H9 (cell line): ENCODE data around the gene JMJD8. TPM values are rescaled to one million over a fixed set of nuclear protein-coding genes. Genes with fewer than 3 reads are reported as not detected.
A peak's percentile ranks its signal among the peaks of the same experiment; 100 is the strongest.

Source experiments
- DNase-seq: peaks from one replicate; pipeline ENCODE4 v3.0.0-alpha.2; 2017
- H2AFZ ChIP-seq: one replicate; pipeline ENCODE4 v1.6.1; 2013; ENCODE audit warnings: mild to moderate bottlenecking, low read length, control low read depth, moderate library complexity
- H2AK5ac ChIP-seq: 2 replicates; pipeline ENCODE4 v1.6.1; 2013; ENCODE audit warnings: low read length, control low read depth, mixed read lengths; ENCODE audit not compliant: insufficient read length
- H2BK120ac ChIP-seq: one replicate; pipeline ENCODE4 v1.6.1; 2013; ENCODE audit warnings: low read depth, mild to moderate bottlenecking, low read length, control low read depth, inconsistent platforms; ENCODE audit not compliant: poor library complexity, severe bottlenecking
- H2BK12ac ChIP-seq: 2 replicates; pipeline ENCODE4 v1.6.1; 2013; ENCODE audit warnings: low read length, control low read depth, mixed read lengths, low read depth; ENCODE audit not compliant: insufficient read length
- H2BK15ac ChIP-seq: 2 replicates; pipeline ENCODE4 v1.6.1; 2013; ENCODE audit warnings: low read depth, low read length, control low read depth
- H2BK20ac ChIP-seq: one replicate; pipeline ENCODE4 v1.6.1; 2013; ENCODE audit warnings: low read depth, mild to moderate bottlenecking, low read length, control low read depth, inconsistent platforms; ENCODE audit not compliant: poor library complexity, severe bottlenecking
- H2BK5ac ChIP-seq: 2 replicates; pipeline ENCODE4 v1.6.1; 2013; ENCODE audit warnings: low read length, control low read depth, mixed read lengths; ENCODE audit not compliant: insufficient read length
- H3K14ac ChIP-seq: 2 replicates; pipeline ENCODE4 v1.6.1; 2013; ENCODE audit warnings: low read length, control low read depth; ENCODE audit not compliant: insufficient read depth
- H3K18ac ChIP-seq: 2 replicates; pipeline ENCODE4 v1.6.1; 2013; ENCODE audit warnings: low read depth, mild to moderate bottlenecking, mixed read lengths, low read length, control low read depth; ENCODE audit not compliant: insufficient read length
- H3K23ac ChIP-seq: 2 replicates; pipeline ENCODE4 v1.6.1; 2013; ENCODE audit warnings: low read length, control low read depth, mixed read lengths, low read depth; ENCODE audit not compliant: insufficient read length
- H3K23me2 ChIP-seq: 2 replicates; pipeline ENCODE4 v1.6.1; 2013; ENCODE audit warnings: low read depth, mild to moderate bottlenecking, mixed read lengths, low read length, control low read depth; ENCODE audit not compliant: insufficient read length, poor library complexity, severe bottlenecking
- H3K27ac ChIP-seq: 2 replicates; pipeline ENCODE4 v1.5.1; 2013; ENCODE audit warnings: low read length, control low read depth, mixed read lengths, low read depth; ENCODE audit not compliant: insufficient read length
- H3K27me3 ChIP-seq: 2 replicates; pipeline ENCODE4 v1.6.1; 2013; ENCODE audit warnings: low read length, control low read depth, inconsistent platforms; ENCODE audit not compliant: insufficient read depth
- H3K4ac ChIP-seq: 2 replicates; pipeline ENCODE4 v1.6.1; 2013; ENCODE audit warnings: low read depth, mild to moderate bottlenecking, control low read depth, inconsistent platforms, low read length, moderate library complexity
- H3K4me1 ChIP-seq: 2 replicates; pipeline ENCODE4 v1.6.1; 2013; ENCODE audit warnings: low read length, control low read depth, inconsistent platforms; ENCODE audit not compliant: insufficient read depth
- H3K4me2 ChIP-seq: 2 replicates; pipeline ENCODE4 v1.6.1; 2013; ENCODE audit warnings: low read length, control low read depth, mixed read lengths; ENCODE audit not compliant: insufficient read length, insufficient read depth
- H3K56ac ChIP-seq: 2 replicates; pipeline ENCODE4 v1.6.1; 2013; ENCODE audit warnings: low read depth, mild to moderate bottlenecking, mixed read lengths, low read length, control low read depth; ENCODE audit not compliant: insufficient read length
- H3K79me1 ChIP-seq: 2 replicates; pipeline ENCODE4 v1.6.1; 2013; ENCODE audit warnings: low read depth, mild to moderate bottlenecking, moderate library complexity, low read length, control low read depth, inconsistent platforms; ENCODE audit not compliant: insufficient read depth, poor library complexity, severe bottlenecking
- H3K79me2 ChIP-seq: 2 replicates; pipeline ENCODE4 v1.6.1; 2013; ENCODE audit warnings: low read length, control low read depth, inconsistent platforms; ENCODE audit not compliant: insufficient read depth
- H3K9ac ChIP-seq: 2 replicates; pipeline ENCODE4 v1.6.1; 2013; ENCODE audit warnings: low read length, control low read depth, mixed read lengths; ENCODE audit not compliant: insufficient read length; ENCODE audit errors: extremely low read depth
- H3K9me3 ChIP-seq: one replicate; pipeline ENCODE4 v1.6.1; 2013; ENCODE audit warnings: low read depth, low read length, inconsistent platforms; ENCODE audit not compliant: control insufficient read depth
- H3T11ph ChIP-seq: one replicate; pipeline ENCODE4 v1.6.1; 2013; ENCODE audit warnings: mild to moderate bottlenecking, low read length, control low read depth, inconsistent platforms
- H4K20me1 ChIP-seq: one replicate; pipeline ENCODE4 v1.6.1; 2013; ENCODE audit not compliant: control insufficient read depth, insufficient read length, insufficient read depth
- H4K5ac ChIP-seq: 2 replicates; pipeline ENCODE4 v1.6.1; 2013; ENCODE audit warnings: low read depth, mild to moderate bottlenecking, mixed read lengths, low read length, control low read depth; ENCODE audit not compliant: insufficient read length
- H4K8ac ChIP-seq: replicated peaks from 2 replicates; pipeline ENCODE4 v1.6.1; 2013; ENCODE audit warnings: low read length, control low read depth, mixed read lengths, low read depth; ENCODE audit not compliant: insufficient read length
- H4K91ac ChIP-seq: 2 replicates; pipeline ENCODE4 v1.6.1; 2013; ENCODE audit warnings: low read depth, mild to moderate bottlenecking, moderate library complexity, mixed read lengths, low read length, control low read depth; ENCODE audit not compliant: insufficient read length
- H3K27ac Mint-ChIP-seq, 3 experiments: 2 replicates in 2 of 3; 3 replicates in 1 of 3; pipeline ENCODE4 v1.8.0; 2020 to 2021; ENCODE audit warnings: mixed read lengths in 3 of 3, mild to moderate bottlenecking in 1 of 3, moderate library complexity in 1 of 3
- H3K27me3 Mint-ChIP-seq: 2 replicates; pipeline ENCODE4 v1.8.0; 2021; ENCODE audit warnings: low read depth, mild to moderate bottlenecking, moderate library complexity, mixed read lengths
- H3K36me3 Mint-ChIP-seq, 3 experiments: 2 replicates in 2 of 3; 3 replicates in 1 of 3; pipeline ENCODE4 v1.8.0; 2020 to 2021; ENCODE audit warnings: low read depth in 3 of 3, mixed read lengths in 3 of 3; ENCODE audit not compliant: insufficient read depth in 1 of 3
- H3K4me1 Mint-ChIP-seq, 2 experiments: 2 replicates each; pipeline ENCODE4 v1.8.0; 2020; ENCODE audit warnings: mixed read lengths in 2 of 2
- H3K4me3 Mint-ChIP-seq, 2 experiments: 2 replicates in 1 of 2; 3 replicates in 1 of 2; pipeline ENCODE4 v1.8.0; 2020 to 2021; ENCODE audit warnings: mild to moderate bottlenecking in 2 of 2, mixed read lengths in 2 of 2, moderate library complexity in 1 of 2
- H3K9me3 Mint-ChIP-seq, 2 experiments: 2 replicates in 1 of 2; 3 replicates in 1 of 2; pipeline ENCODE4 v1.8.0; 2020; ENCODE audit warnings: mild to moderate bottlenecking in 2 of 2, mixed read lengths in 2 of 2, moderate library complexity in 1 of 2
- CTCF ChIP-seq: fragments of 200-600 bp; sonication (generic); conservative IDR thresholded peaks from 3 replicates; pipeline ENCODE4 v1.8.0; 2021; ENCODE audit warnings: antibody characterized with exemption, mild to moderate bottlenecking
- WGBS: extraction: QIAGEN DNeasy Blood & Tissue Kit; methylation state at CpG from one replicate; pipeline ENCODE4 v1.1.7; 2013; ENCODE audit warnings: missing lambda C conversion rate, low lambda C conversion rate, mixed read lengths; ENCODE audit not compliant: insufficient read length; ENCODE audit errors: extremely low coverage; 5-methylcytosine and 5-hydroxymethylcytosine counted together
- total RNA-seq: library from RNA; stranded (reverse); gene quantifications from 2 replicates; pipeline ENCODE4 v1.2.1, GENCODE V29; 2021

JMJD8 gene
- total RNA-seq, 1 experiment from 2014 or later, result 52.7 TPM

DNA sequence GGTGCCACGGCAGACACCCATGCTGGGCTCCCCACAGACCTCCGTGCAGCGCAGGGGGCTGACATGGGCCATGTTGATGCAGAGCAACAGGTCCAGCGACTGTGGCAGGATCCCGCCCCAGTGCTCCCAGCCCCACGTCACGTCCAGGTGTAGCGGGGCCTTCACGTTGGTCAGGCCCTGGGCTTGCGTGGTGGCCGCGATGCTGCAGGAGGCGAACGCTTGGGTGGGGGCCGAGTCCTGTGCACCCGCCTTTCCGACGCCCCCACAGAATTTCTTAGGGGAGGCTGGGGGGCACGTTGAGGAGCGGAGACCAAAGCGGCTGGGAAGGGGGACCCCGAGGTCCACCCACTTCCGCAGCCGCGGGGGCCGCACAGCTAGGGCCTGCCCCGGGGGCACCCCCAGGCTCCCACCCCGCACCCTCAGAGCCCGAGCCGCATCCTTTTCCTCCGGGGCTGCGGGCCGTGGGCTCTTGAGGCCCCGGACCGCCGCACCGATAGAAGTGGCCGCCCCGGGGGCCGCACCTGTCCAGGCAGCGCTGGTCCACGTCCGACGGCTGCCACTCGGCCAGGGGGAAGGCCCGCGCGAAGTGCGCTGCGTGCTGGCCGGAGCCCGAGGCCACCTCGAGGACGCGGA, 48.4 kb downstream of the JMJD8 start:
- H3K23ac ChIP-seq, result no peak overlapping the region
- no peak overlapping the region for H3K18ac ChIP-seq
- Mint-ChIP-seq H3K9me3 (peaks cover 3% of the 10 kb centered on the region in 2 experiments; a peak in 2 of 5 replicates), H3K4me1 (peaks cover 11 to 28% of the 10 kb centered on the region in 2 experiments), H3K4me3 (peak overlapping the region; percentile 82 to 96), H3K27ac (no peak overlapping the region), H3K36me3 (peaks cover 0 to 6% (median 1%) of the 10 kb centered on the region in 3 experiments; a peak in 4 of 7 replicates), H3K27me3 (peaks cover 2% of the 10 kb centered on the region; the same call in 1 of the 2 replicates)
- H3K27ac ChIP-seq, result no peak overlapping the region
- H4K91ac ChIP-seq, result no peak overlapping the region
- H3K56ac ChIP-seq, result no peak overlapping the region
- H3K27me3 ChIP-seq, result no peaks in the 10 kb centered on the region
- H3K4me1 ChIP-seq, result no peaks in the 10 kb centered on the region; the same call in 1 of the 2 replicates
- peak overlapping the region; percentile 63 for H3K9ac ChIP-seq
- no peaks in the 10 kb centered on the region for H3K9me3 ChIP-seq
- no peak overlapping the region for H2BK5ac ChIP-seq
- H3T11ph ChIP-seq, result no peak overlapping the region
- H3K79me2 ChIP-seq, result peaks cover 2% of the 10 kb centered on the region; the same call in 1 of the 2 replicates
- peaks cover 12% of the 10 kb centered on the region for H3K23me2 ChIP-seq
- no CpG with 5 or more reads among the region's 55 CpGs for WGBS
- no peak overlapping the region for H2AFZ ChIP-seq
- no peak overlapping the region for H2BK12ac ChIP-seq
- TF ChIP-seq CTCF, result no peak
- H2BK120ac ChIP-seq, result no peak overlapping the region
- no peaks in the 10 kb centered on the region for H3K79me1 ChIP-seq
- H3K14ac ChIP-seq, result no peak overlapping the region
- DNase-seq, result no peak
- H2BK20ac ChIP-seq, result no peak overlapping the region
- no peaks in the 10 kb centered on the region for H4K20me1 ChIP-seq
- no peak overlapping the region for H3K4ac ChIP-seq
- no peak overlapping the region for H4K5ac ChIP-seq
- no peak overlapping the region for H2BK15ac ChIP-seq
- H3K4me2 ChIP-seq, result peak overlapping the region; percentile 50
- H4K8ac ChIP-seq, result no peak overlapping the region
- H2AK5ac ChIP-seq, result no peak overlapping the region
